K562 (cell line): ENCODE results near the gene ATP5ME. TPM values are rescaled to one million over a fixed set of nuclear protein-coding genes. Genes with fewer than 3 reads are reported as not detected.

Experiments used
- ATAC-seq: fragments of 200-7000 bp; cut with Tn5 transposase; 3 replicates; pipeline ENCODE4 v1.9.1; 2020; ENCODE audit warnings: moderate library complexity
- BruUV-seq: library from RNA; stranded (reverse); fragments of 400-500 nt; replicated peaks from 2 replicates; lab custom pipeline; 2021; lab: Mats Ljungman, UMichigan
- CTCF ChIA-PET: fragments of 300-600 bp; formaldehyde crosslinking; extraction: SDS; loops from one replicate; lab custom pipeline; 2021; ENCODE audit warnings: low intra/inter-chr PET ratio; lab: Yijun Ruan, JAX
- POLR2A ChIA-PET: fragments of 300-600, 350-650 bp; sonication (Branson Sonifier 250); formaldehyde crosslinking; extraction: SDS; loops from one replicate; lab custom pipeline; 2021; ENCODE audit warnings: antibody characterized with exemption, inconsistent platforms; lab: Yijun Ruan, JAX
- DNase-seq, 4 experiments: peaks; one replicate each; pipeline versions ENCODE4 v3.0.0 to v3.0.0-alpha.2; 2011 to 2018; ENCODE audit warnings: low spot score in 3 of 4, mixed read lengths in 3 of 4; ENCODE audit errors: extremely low read depth in 1 of 4
- FAIRE-seq: peaks from 2 replicates; lab custom pipeline; 2011; peaks lifted over from hg19 to GRCh38; lab: Jason Lieb, UNC
- H2AFZ ChIP-seq: 2 replicates; pipeline ENCODE4 v1.6.0; 2011; ENCODE audit warnings: low read depth, low read length, control low read depth, inconsistent platforms
- H3K27ac ChIP-seq: fragments of 200-600 bp; 3 replicates; pipeline ENCODE4 v1.8.0; 2011; ENCODE audit warnings: low read depth, mild to moderate bottlenecking, control low read depth, inconsistent platforms, low read length, moderate library complexity, mixed read lengths; ENCODE audit errors: extremely low read depth
- H3K27me3 ChIP-seq, 2 experiments: fragments of 300-600 bp in 1 of 2; 2 replicates in 1 of 2; 3 replicates in 1 of 2; pipeline versions ENCODE4 v1.6.0 to v1.8.0; 2011; ENCODE audit warnings: inconsistent platforms in 2 of 2, low read length in 2 of 2, mild to moderate bottlenecking in 1 of 2, mixed read lengths in 1 of 2, moderate library complexity in 1 of 2; ENCODE audit not compliant: control insufficient read depth in 2 of 2, insufficient read depth in 2 of 2
- H3K36me3 ChIP-seq: fragments of 300-600 bp; 3 replicates; pipeline ENCODE4 v1.8.0; 2011; ENCODE audit warnings: mild to moderate bottlenecking, low read length, inconsistent platforms; ENCODE audit not compliant: control insufficient read depth, insufficient read depth
- H3K4me1 ChIP-seq, 2 experiments: fragments of 200-600 bp in 1 of 2; replicated peaks in 1 of 2; 2 replicates in 1 of 2; 3 replicates in 1 of 2; pipeline versions ENCODE4 v1.5.1 to v1.8.0; 2011; ENCODE audit warnings: inconsistent platforms in 2 of 2, low read length in 2 of 2, mild to moderate bottlenecking in 1 of 2, mixed read lengths in 1 of 2, moderate library complexity in 1 of 2; ENCODE audit not compliant: control insufficient read depth in 2 of 2, insufficient read depth in 2 of 2
- H3K4me2 ChIP-seq: 2 replicates; pipeline ENCODE4 v1.6.1; 2011; ENCODE audit warnings: low read length, control low read depth, inconsistent platforms, mixed read lengths; ENCODE audit not compliant: insufficient read depth
- H3K4me3 ChIP-seq: fragments of 200-600 bp; sonication (generic), shearing (Covaris generic); 2 replicates; pipeline ENCODE4 v1.5.1; 2016; ENCODE audit warnings: control low read depth, inconsistent platforms
- H3K79me2 ChIP-seq: fragments of 200-600 bp; 3 replicates; pipeline ENCODE4 v1.8.0; 2011; ENCODE audit warnings: low read length, inconsistent platforms; ENCODE audit not compliant: control insufficient read depth, insufficient read depth
- H3K9ac ChIP-seq, 2 experiments: 2 replicates each; pipeline versions ENCODE4 v1.6.0 to v1.6.1; 2011; ENCODE audit warnings: low read depth in 2 of 2, low read length in 2 of 2, control low read depth in 1 of 2, inconsistent platforms in 1 of 2, mild to moderate bottlenecking in 1 of 2, mixed read lengths in 1 of 2; ENCODE audit not compliant: insufficient read depth in 1 of 2
- H3K9me1 ChIP-seq: one replicate; pipeline ENCODE4 v1.6.0; 2011; ENCODE audit warnings: inconsistent platforms, mild to moderate bottlenecking, low read length, moderate library complexity; ENCODE audit not compliant: control insufficient read depth, insufficient read depth
- H3K9me3 ChIP-seq: replicated peaks from 2 replicates; pipeline ENCODE4 v1.5.1; 2011; ENCODE audit warnings: low read depth, low read length, inconsistent platforms; ENCODE audit not compliant: control insufficient read depth, insufficient read depth
- H4K20me1 ChIP-seq: replicated peaks from 2 replicates; pipeline ENCODE4 v1.6.1; 2011; ENCODE audit warnings: low read length, inconsistent platforms, mixed read lengths; ENCODE audit not compliant: control insufficient read depth, insufficient read depth
- CAMTA2 ChIP-seq: fragments of 250-450 bp; sonication (Bioruptor Pico); conservative IDR thresholded peaks from 2 replicates; pipeline ENCODE4 v1.5.1; 2022
- CREB3L1 ChIP-seq: fragments of 450-650 bp; IDR thresholded peaks from 2 replicates; pipeline ENCODE4 v1.6.1; 2014; ENCODE audit warnings: low read depth, mild to moderate bottlenecking, moderate library complexity, borderline replicate concordance
- FOXO4 ChIP-seq: fragments of 450-650 bp; formaldehyde crosslinking; IDR thresholded peaks from 2 replicates; pipeline ENCODE4 v1.4.0; 2020; ENCODE audit warnings: mild to moderate bottlenecking, moderate library complexity
- HNRNPK ChIP-seq: fragments of 200-400 bp; formaldehyde crosslinking; IDR thresholded peaks from one replicate; pipeline ENCODE4 v1.6.1; 2018; ENCODE audit warnings: mild to moderate bottlenecking, low read depth, low read length; ENCODE audit not compliant: poor library complexity, severe bottlenecking
- HNRNPL ChIP-seq: fragments of 200-400 bp; formaldehyde crosslinking; IDR thresholded peaks from 2 replicates; pipeline ENCODE4 v1.6.1; 2017; ENCODE audit warnings: low read depth, mild to moderate bottlenecking, low read length
- MTA2 ChIP-seq: fragments of 450-650 bp; IDR thresholded peaks from 2 replicates; pipeline ENCODE4 v1.6.1; 2016; ENCODE audit warnings: low read depth
- PTTG1 ChIP-seq: fragments of 450-650 bp; IDR thresholded peaks from 2 replicates; pipeline ENCODE4 v1.6.1; 2016; ENCODE audit warnings: low read depth, mild to moderate bottlenecking, missing genetic modification characterization, missing compliant biosample characterization
- SNAPC5 ChIP-seq: fragments of 250-450 bp; sonication (Bioruptor Pico); IDR thresholded peaks from 2 replicates; pipeline ENCODE4 v1.8.0; 2021; ENCODE audit warnings: moderate library complexity, mild to moderate bottlenecking, inconsistent platforms
- TBL1XR1 ChIP-seq, 2 experiments: IDR thresholded peaks; 2 replicates each; pipeline ENCODE4 v1.6.1; 2012; ENCODE audit warnings: improper control_type of control experiment in 2 of 2, low read length in 2 of 2, mild to moderate bottlenecking in 1 of 2
- THAP7 ChIP-seq: fragments of 250-450 bp; sonication (Bioruptor Pico); IDR thresholded peaks from 2 replicates; pipeline ENCODE4 v1.5.0; 2021
- ZKSCAN3 ChIP-seq: fragments of 250-450 bp; sonication (Bioruptor Pico); IDR thresholded peaks from 2 replicates; pipeline ENCODE4 v1.4.0; 2020
- ZNF707 ChIP-seq: fragments of 250-450 bp; sonication (Bioruptor Pico); conservative IDR thresholded peaks from 2 replicates; pipeline ENCODE4 v1.8.0; 2022; ENCODE audit warnings: inconsistent platforms, mild to moderate bottlenecking, moderate library complexity
- WGBS: fragments of 100-300 bp; shearing (Covaris generic); methylation state at CpG from one replicate; pipeline ENCODE4 v1.1.6; 2016; ENCODE audit warnings: low coverage, mixed read lengths; ENCODE audit not compliant: insufficient coverage; ENCODE audit errors: missing lambda C conversion rate; 5-methylcytosine and 5-hydroxymethylcytosine counted together
- in situ Hi-C: fragments of 300-500 bp; cut with MboI; formaldehyde crosslinking; loops from 4 replicates; pipeline ENCODE4 v1.15.0; 2018; ENCODE audit warnings: inconsistent platforms, mixed read lengths
- intact Hi-C: fragments of 100-400 bp; cut with micrococcal nuclease; formaldehyde crosslinking; loops from 2 replicates; pipeline ENCODE4 v1.14.2; 2022
- polyA plus RNA-seq, 8 experiments: library from polyadenylated mRNA; depleted of rRNA in 4 of 8; stranded (reverse) in 5 of 8; unstranded in 3 of 8; fragments of >200 nt; fragmentation: Nextera tagmentation in 2 of 8; fragmentation: Illumina TruSeq in 1 of 8; extraction: Ambion mirVana in 2 of 8; extraction: Trizol in 1 of 8; gene quantifications; 2 replicates each; pipeline versions ENCODE4 v1.2.1 to v1.2.3, GENCODE V29; 2011 to 2014; ENCODE audit warnings: inconsistent platforms in 1 of 8, missing spikeins in 1 of 8
- total RNA-seq, 7 experiments: library from RNA; depleted of rRNA in 6 of 7; stranded (reverse); fragments of >200 nt in 6 of 7; fragmentation: Illumina TruSeq in 2 of 7; extraction: Trizol in 2 of 7; gene quantifications; 2 replicates each; pipeline versions ENCODE4 v1.2.1 to v1.2.3, GENCODE V29; 2011 to 2021; ENCODE audit warnings: low replicate concordance in 1 of 7

Gene ATP5ME
- total and polyA plus RNA-seq, 9 of the 15 experiments (the other 6 are each of a cell fraction or from before 2014, with no cell fraction given), result 509 to 2,480 (median 887) TPM

- FAIRE-seq (no peak), ATAC-seq (no peak), DNase-seq (no peak)
- intact Hi-C loops, result no loop called here
- in situ Hi-C loops, result no loop called here
- 95% methylated on average over 5 of the region's 6 CpGs for WGBS
- Histone ChIP-seq H3K9ac (peak overlapping the region in 1 of 2 experiments; percentile 73; a peak in 2 of 4 replicates), H3K4me2 (no peak overlapping the region), H3K27ac (no peak overlapping the region), H2AFZ (no peak overlapping the region), H3K79me2 (peaks cover 70% of the 10 kb centered on the region)
- no TSS peak for BruUV-seq
- TF ChIP-seq HNRNPK, result no peak
- no peak for TF ChIP-seq PTTG1 (tag)
- TF ChIP-seq ZKSCAN3 (CRISPR knock-in tag), result no peak
- TF ChIP-seq TBL1XR1 (IDR thresholded peaks at IDR 0.05; ENCODE audit: low read length in 2 of 2), result no peak
- no peak for TF ChIP-seq ZNF707 (CRISPR knock-in tag)
- TF ChIP-seq HNRNPL, result no peak
- TF ChIP-seq CREB3L1, result no peak
- TF ChIP-seq FOXO4, result no peak
- no peak for TF ChIP-seq THAP7 (CRISPR knock-in tag)
- TF ChIP-seq MTA2, result no peak
- no peak for TF ChIP-seq CAMTA2 (CRISPR knock-in tag)
- TF ChIP-seq SNAPC5 (CRISPR knock-in tag), result no peak
- TF ChIP-seq, all 486 proteins: peak for 0
- Histone ChIP-seq H4K20me1 (no peaks in the 10 kb centered on the region), H3K36me3 (peaks cover 21% of the 10 kb centered on the region; the same call in 2 of the 3 replicates), H3K9me3 (no peaks in the 10 kb centered on the region), H3K9me1 (peaks cover 4% of the 10 kb centered on the region), H3K27me3 (no peaks in the 10 kb centered on the region), H3K4me1 (peaks cover 7 to 60% of the 10 kb centered on the region in 2 experiments; a peak in 4 of 5 replicates), H3K4me3 (no peak overlapping the region)
- POLR2A ChIA-PET, result no interaction called here
- CTCF ChIA-PET, result no interaction called here
Measured at GRCh38 chr4:708631-708933, 34.5 kb upstream of the ATP5ME start.
